Measurements from ENCODE around the gene TAF5. TPM values are rescaled to one million over a fixed set of nuclear protein-coding genes. Genes with fewer than 3 reads are reported as not detected.
"Not testable (repeated sequence)": the region's sequence is repeated elsewhere in the genome, so short reads cannot be mapped to it uniquely, and the experiment has no call there.

TAF5 gene
- polyA plus RNA-seq, 2 donors, result 1.3 to 1.6 TPM

- Histone ChIP-seq H3K4me1 (ENCODE audit: control insufficient read depth in 2 of 2, insufficient read depth in 2 of 2, low read length in 1 of 2) (peaks cover 5% of the 10 kb centered on the region in 2 donors), H3K4me3 (ENCODE audit: low read depth in 1 of 2, low read length in 2 of 2) (peak overlapping the region; percentile 98 to 99), H3K27ac (ENCODE audit: low read depth in 2 of 2, low read length in 1 of 2) (peak overlapping the region; percentile 75 to 86), H3K9me3 (ENCODE audit: control insufficient read depth in 2 of 2, insufficient read depth in 1 of 2, low read depth in 1 of 2, low read length in 1 of 2) (no peaks in the 10 kb centered on the region), H3K27me3 (ENCODE audit: control insufficient read depth in 1 of 2, insufficient read depth in 2 of 2, low read length in 2 of 2) (no peaks in the 10 kb centered on the region), H3K36me3 (ENCODE audit: control insufficient read depth in 2 of 2, insufficient read depth in 2 of 2, low read length in 1 of 2) (peaks cover 2 to 12% of the 10 kb centered on the region in 2 donors)
- WGBS, 2 donors, result 0% methylated on average over 8 of the region's 8 CpGs
Observed at GRCh38 chr10:103396789-103397087, 29.0 kb downstream of the TAF5 start.

DNA sequence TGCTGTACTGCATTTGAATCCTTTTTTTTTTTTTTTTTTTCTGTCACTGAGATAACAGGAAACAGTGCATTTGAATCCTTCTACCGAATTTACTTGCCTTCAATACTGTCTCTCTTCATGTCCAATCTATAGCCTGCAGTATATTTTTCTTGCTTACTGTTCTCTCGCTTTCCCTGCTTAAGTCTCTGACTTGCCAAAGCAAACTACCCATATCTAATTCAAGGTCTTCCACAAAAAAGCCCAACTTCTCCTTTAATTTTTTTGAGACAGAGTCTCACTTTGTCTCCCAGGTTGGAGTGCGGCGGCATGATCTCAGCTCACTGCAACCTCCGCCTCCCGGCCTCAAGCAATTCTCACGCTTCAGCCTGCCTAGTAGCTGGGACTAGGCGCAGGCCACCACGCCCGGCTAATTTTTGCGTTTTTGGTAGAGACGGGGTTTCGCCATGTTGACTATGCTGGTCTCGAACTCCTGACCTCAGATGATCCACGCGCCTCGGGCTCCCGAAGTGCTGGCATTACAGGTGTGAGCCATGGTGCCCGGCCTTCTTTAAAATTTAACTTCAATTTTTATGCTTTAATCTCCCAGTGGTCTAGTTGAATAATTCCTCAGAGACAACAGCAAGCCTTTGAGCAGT lies 29.5 kb downstream of the TAF5 start:
- no peaks in the 10 kb centered on the region for H3K27me3 ChIP-seq (ENCODE audit: control insufficient read depth in 1 of 2, insufficient read depth in 2 of 2, low read length in 2 of 2)
- WGBS, 2 donors, result 44 to 45% methylated on average over 19 of the region's 19 CpGs
- H3K27ac ChIP-seq (ENCODE audit: low read depth in 2 of 2, low read length in 1 of 2), result no peak overlapping the region
- no peaks in the 10 kb centered on the region for H3K9me3 ChIP-seq (ENCODE audit: control insufficient read depth in 2 of 2, insufficient read depth in 1 of 2, low read depth in 1 of 2, low read length in 1 of 2)
- H3K4me1 ChIP-seq (ENCODE audit: control insufficient read depth in 2 of 2, insufficient read depth in 2 of 2, low read length in 1 of 2), result peaks cover 5% of the 10 kb centered on the region in 2 donors
- H3K4me3 ChIP-seq (ENCODE audit: low read depth in 1 of 2, low read length in 2 of 2), result peak overlapping the region; percentile 43 to 98
- peaks cover 2 to 13% of the 10 kb centered on the region in 2 donors for H3K36me3 ChIP-seq (ENCODE audit: control insufficient read depth in 2 of 2, insufficient read depth in 2 of 2, low read length in 1 of 2)

- WGBS, 2 donors, result 81 to 90% methylated on average over 2 of the region's 2 CpGs
- no peak overlapping the region for H3K4me3 ChIP-seq (ENCODE audit: low read depth in 1 of 2, low read length in 2 of 2)
- H3K27me3 ChIP-seq (ENCODE audit: control insufficient read depth in 1 of 2, insufficient read depth in 2 of 2, low read length in 2 of 2), result no peaks in the 10 kb centered on the region
- no peaks in the 10 kb centered on the region for H3K4me1 ChIP-seq (ENCODE audit: control insufficient read depth in 2 of 2, insufficient read depth in 2 of 2, low read length in 1 of 2)
- peaks cover 22 to 44% of the 10 kb centered on the region in 2 donors for H3K36me3 ChIP-seq (ENCODE audit: control insufficient read depth in 2 of 2, insufficient read depth in 2 of 2, low read length in 1 of 2)
- no peaks in the 10 kb centered on the region for H3K9me3 ChIP-seq (ENCODE audit: control insufficient read depth in 2 of 2, insufficient read depth in 1 of 2, low read depth in 1 of 2, low read length in 1 of 2)
- H3K27ac ChIP-seq (ENCODE audit: low read depth in 2 of 2, low read length in 1 of 2), result no peak overlapping the region
Observed at GRCh38 chr10:103413564-103413963, 45.8 kb downstream of the TAF5 start.

DNA sequence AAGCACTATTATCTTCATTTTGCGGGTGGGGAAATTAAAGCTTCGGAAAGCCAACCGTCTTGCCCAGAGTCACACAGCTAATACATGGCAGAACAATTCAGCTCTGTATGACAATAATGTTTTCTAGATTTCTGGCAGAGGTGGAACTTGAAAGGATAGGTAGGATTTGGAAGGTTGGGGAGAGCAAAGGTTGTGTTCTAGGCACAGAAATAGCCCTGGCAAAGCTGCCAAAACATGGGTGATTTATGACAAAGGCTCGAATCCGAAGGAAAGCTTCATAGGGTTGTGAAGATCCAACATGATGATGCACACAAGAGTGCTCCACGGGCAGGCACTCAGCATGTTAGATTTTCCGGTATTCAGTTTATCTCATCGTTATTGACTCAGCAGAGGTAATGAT lies 47.8 kb downstream of the TAF5 start:
- Histone ChIP-seq H3K36me3 (ENCODE audit: control insufficient read depth in 2 of 2, insufficient read depth in 2 of 2, low read length in 1 of 2) (peaks cover 27 to 57% of the 10 kb centered on the region in 2 donors), H3K4me1 (ENCODE audit: control insufficient read depth in 2 of 2, insufficient read depth in 2 of 2, low read length in 1 of 2) (no peaks in the 10 kb centered on the region), H3K27ac (ENCODE audit: low read depth in 2 of 2, low read length in 1 of 2) (no peak overlapping the region), H3K27me3 (ENCODE audit: control insufficient read depth in 1 of 2, insufficient read depth in 2 of 2, low read length in 2 of 2) (no peaks in the 10 kb centered on the region), H3K9me3 (ENCODE audit: control insufficient read depth in 2 of 2, insufficient read depth in 1 of 2, low read depth in 1 of 2, low read length in 1 of 2) (no peaks in the 10 kb centered on the region), H3K4me3 (ENCODE audit: low read depth in 1 of 2, low read length in 2 of 2) (no peak overlapping the region)
- WGBS, 2 donors, result 78 to 79% methylated on average over 8 of the region's 8 CpGs

DNA sequence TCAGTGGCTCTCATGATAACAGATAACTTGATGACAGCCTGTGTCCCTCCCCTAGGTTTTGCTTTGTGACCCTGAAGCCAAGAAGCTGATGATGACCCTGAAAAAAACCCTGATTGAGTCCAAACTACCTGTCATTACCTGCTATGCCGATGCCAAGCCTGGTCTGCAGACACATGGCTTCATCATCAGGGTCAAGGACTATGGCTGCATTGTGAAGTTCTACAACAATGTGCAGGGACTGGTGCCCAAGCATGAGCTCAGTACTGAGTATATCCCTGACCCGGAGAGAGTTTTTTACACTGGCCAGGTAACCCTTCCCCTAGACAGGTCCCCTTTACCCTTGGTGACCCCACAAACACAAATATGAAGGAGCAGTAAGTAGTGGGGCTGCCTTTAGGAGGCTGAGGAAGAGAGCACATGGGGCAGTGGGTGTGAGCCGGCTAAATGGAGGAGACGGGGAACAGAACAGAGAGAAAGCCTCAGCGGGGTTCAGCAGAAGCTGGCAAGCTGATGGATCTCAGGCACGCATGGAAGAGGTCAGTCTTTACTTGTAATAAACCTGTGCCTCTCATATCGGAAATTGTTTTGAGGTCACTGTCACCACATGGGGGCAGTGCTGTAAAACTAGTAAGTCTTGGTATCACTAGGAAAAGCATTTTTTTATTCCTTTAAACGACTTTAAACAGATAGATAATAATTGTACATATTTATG lies 48.8 kb downstream of the TAF5 start:
- Histone ChIP-seq H3K4me1 (ENCODE audit: control insufficient read depth in 2 of 2, insufficient read depth in 2 of 2, low read length in 1 of 2) (no peaks in the 10 kb centered on the region), H3K4me3 (ENCODE audit: low read depth in 1 of 2, low read length in 2 of 2) (no peak overlapping the region), H3K36me3 (ENCODE audit: control insufficient read depth in 2 of 2, insufficient read depth in 2 of 2, low read length in 1 of 2) (peaks cover 27 to 59% of the 10 kb centered on the region in 2 donors), H3K27ac (ENCODE audit: low read depth in 2 of 2, low read length in 1 of 2) (no peak overlapping the region), H3K9me3 (ENCODE audit: control insufficient read depth in 2 of 2, insufficient read depth in 1 of 2, low read depth in 1 of 2, low read length in 1 of 2) (no peaks in the 10 kb centered on the region), H3K27me3 (ENCODE audit: control insufficient read depth in 1 of 2, insufficient read depth in 2 of 2, low read length in 2 of 2) (no peaks in the 10 kb centered on the region)
- 44 to 52% methylated on average over 8 of the region's 8 CpGs for WGBS, 2 donors

GRCh38 chr10:103417148-103417469 lies 49.3 kb downstream of the TAF5 start:
- H3K4me3 ChIP-seq (ENCODE audit: low read depth in 1 of 2, low read length in 2 of 2); H3K27me3 ChIP-seq (ENCODE audit: control insufficient read depth in 1 of 2, insufficient read depth in 2 of 2, low read length in 2 of 2); H3K27ac ChIP-seq (ENCODE audit: low read depth in 2 of 2, low read length in 1 of 2); H3K9me3 ChIP-seq (ENCODE audit: control insufficient read depth in 2 of 2, insufficient read depth in 1 of 2, low read depth in 1 of 2, low read length in 1 of 2); H3K4me1 ChIP-seq (ENCODE audit: control insufficient read depth in 2 of 2, insufficient read depth in 2 of 2, low read length in 1 of 2): not testable (repeated sequence)
- peaks cover 27 to 59% of the 10 kb centered on the region in 2 donors for H3K36me3 ChIP-seq (ENCODE audit: control insufficient read depth in 2 of 2, insufficient read depth in 2 of 2, low read length in 1 of 2)
- WGBS, 2 donors, result 90 to 94% methylated on average over 5 of the region's 5 CpGs

DNA sequence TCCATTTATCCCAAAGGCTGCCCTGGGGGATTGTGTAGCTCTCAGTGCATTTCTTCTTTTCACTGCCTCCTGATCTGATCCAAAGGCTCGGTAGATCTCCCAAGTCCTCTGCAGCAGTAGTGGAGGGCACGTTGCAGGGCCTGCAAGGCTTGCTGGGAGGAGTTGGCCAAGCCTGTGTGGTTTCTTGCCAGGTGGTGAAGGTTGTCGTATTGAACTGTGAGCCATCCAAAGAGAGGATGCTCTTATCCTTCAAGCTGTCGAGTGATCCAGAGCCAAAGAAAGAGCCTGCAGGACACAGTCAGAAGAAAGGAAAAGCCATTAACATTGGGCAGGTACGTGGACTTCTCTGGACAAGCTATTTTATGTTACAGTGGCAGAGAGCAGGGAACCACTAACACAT lies 49.8 kb downstream of the TAF5 start:
- peaks cover 27 to 59% of the 10 kb centered on the region in 2 donors for H3K36me3 ChIP-seq (ENCODE audit: control insufficient read depth in 2 of 2, insufficient read depth in 2 of 2, low read length in 1 of 2)

DNA sequence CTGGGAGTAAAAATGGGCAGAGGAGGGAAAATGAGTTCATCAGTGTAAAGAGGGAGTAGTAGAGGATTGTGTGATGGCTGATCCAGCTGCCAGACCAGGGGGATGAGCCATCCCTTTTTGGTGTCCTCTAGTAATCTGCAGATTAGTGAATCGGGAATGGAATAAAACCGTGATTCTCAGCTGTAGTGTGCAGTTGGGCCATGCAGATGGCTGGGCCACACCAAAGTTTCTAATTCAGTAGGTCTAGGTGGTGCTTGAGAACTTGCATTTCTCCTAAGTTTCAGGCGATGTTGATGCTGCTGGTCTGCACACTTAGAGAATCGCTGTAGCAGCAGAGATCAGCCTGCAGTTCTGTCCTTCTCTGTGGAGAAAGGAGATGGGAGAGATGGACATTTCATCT lies 51.3 kb downstream of the TAF5 start:
- H3K27me3 ChIP-seq (ENCODE audit: control insufficient read depth in 1 of 2, insufficient read depth in 2 of 2, low read length in 2 of 2), result no peaks in the 10 kb centered on the region
- no peak overlapping the region for H3K4me3 ChIP-seq (ENCODE audit: low read depth in 1 of 2, low read length in 2 of 2)
- no peaks in the 10 kb centered on the region for H3K4me1 ChIP-seq (ENCODE audit: control insufficient read depth in 2 of 2, insufficient read depth in 2 of 2, low read length in 1 of 2)
- WGBS, 2 donors, result 96% methylated on average over 4 of the region's 4 CpGs
- peaks cover 21 to 61% of the 10 kb centered on the region in 2 donors for H3K36me3 ChIP-seq (ENCODE audit: control insufficient read depth in 2 of 2, insufficient read depth in 2 of 2, low read length in 1 of 2)
- H3K9me3 ChIP-seq (ENCODE audit: control insufficient read depth in 2 of 2, insufficient read depth in 1 of 2, low read depth in 1 of 2, low read length in 1 of 2), result no peaks in the 10 kb centered on the region
- H3K27ac ChIP-seq (ENCODE audit: low read depth in 2 of 2, low read length in 1 of 2), result no peak overlapping the region

More for the DNA sequence above, 49.8 kb downstream of the TAF5 start:
- no peak overlapping the region for H3K4me3 ChIP-seq (ENCODE audit: low read depth in 1 of 2, low read length in 2 of 2)
- no peak overlapping the region for H3K27ac ChIP-seq (ENCODE audit: low read depth in 2 of 2, low read length in 1 of 2)
- H3K27me3 ChIP-seq (ENCODE audit: control insufficient read depth in 1 of 2, insufficient read depth in 2 of 2, low read length in 2 of 2), result no peaks in the 10 kb centered on the region
- no peaks in the 10 kb centered on the region for H3K9me3 ChIP-seq (ENCODE audit: control insufficient read depth in 2 of 2, insufficient read depth in 1 of 2, low read depth in 1 of 2, low read length in 1 of 2)
- no peaks in the 10 kb centered on the region for H3K4me1 ChIP-seq (ENCODE audit: control insufficient read depth in 2 of 2, insufficient read depth in 2 of 2, low read length in 1 of 2)
- 87 to 93% methylated on average over 5 of the region's 5 CpGs for WGBS, 2 donors

DNA sequence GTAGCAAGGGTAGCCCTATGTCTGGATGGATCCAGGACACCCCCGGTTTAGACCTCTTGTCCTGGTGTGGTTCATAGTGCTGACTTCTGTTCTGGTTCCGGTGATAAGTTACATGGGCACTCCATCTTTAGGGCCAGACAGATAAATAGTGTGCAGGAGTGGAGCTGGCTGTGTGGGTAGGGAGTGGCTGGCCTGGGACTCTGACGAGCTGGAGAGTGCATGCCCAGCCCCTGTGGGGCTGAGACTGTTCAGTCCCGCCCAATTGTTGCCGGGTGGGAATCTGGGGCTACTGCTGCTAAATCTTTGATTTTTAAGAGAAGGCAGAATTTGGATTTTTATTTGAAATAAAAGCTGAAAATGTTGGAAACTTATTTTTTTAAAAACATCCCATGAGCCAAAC lies 56.0 kb downstream of the TAF5 start:
- H3K27me3 ChIP-seq (ENCODE audit: control insufficient read depth in 1 of 2, insufficient read depth in 2 of 2, low read length in 2 of 2), result no peaks in the 10 kb centered on the region

DNA sequence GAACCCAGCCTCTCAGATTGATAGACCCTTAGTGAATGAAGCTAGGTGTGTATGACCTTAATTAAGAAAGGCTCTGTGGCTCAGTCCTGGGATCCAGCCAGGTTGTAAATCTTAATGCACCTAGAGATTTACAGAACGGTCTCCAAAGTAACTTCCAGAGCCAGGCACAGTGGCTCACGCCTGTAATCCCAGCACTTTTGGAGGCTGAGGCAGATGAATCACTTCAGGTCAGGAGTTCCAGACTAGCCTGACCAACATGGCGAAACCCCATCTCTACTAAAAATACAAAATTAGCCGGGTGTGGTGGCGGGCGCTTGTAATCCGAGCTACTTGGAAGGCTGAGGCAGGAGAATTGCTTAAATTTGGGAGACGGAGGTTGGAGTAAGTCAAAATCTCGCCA lies 60.1 kb downstream of the TAF5 start:
- Histone ChIP-seq H3K9me3 (ENCODE audit: control insufficient read depth in 2 of 2, insufficient read depth in 1 of 2, low read depth in 1 of 2, low read length in 1 of 2) (no peaks in the 10 kb centered on the region), H3K27ac (ENCODE audit: low read depth in 2 of 2, low read length in 1 of 2) (no peak overlapping the region), H3K36me3 (ENCODE audit: control insufficient read depth in 2 of 2, insufficient read depth in 2 of 2, low read length in 1 of 2) (peaks cover 18 to 36% of the 10 kb centered on the region in 2 donors), H3K4me3 (ENCODE audit: low read depth in 1 of 2, low read length in 2 of 2) (no peak overlapping the region), H3K4me1 (ENCODE audit: control insufficient read depth in 2 of 2, insufficient read depth in 2 of 2, low read length in 1 of 2) (no peaks in the 10 kb centered on the region), H3K27me3 (ENCODE audit: control insufficient read depth in 1 of 2, insufficient read depth in 2 of 2, low read length in 2 of 2) (no peaks in the 10 kb centered on the region)
- 92 to 94% methylated on average over 9 of the region's 9 CpGs for WGBS, 2 donors

More for the DNA sequence above, 56.0 kb downstream of the TAF5 start:
- Histone ChIP-seq H3K9me3 (ENCODE audit: control insufficient read depth in 2 of 2, insufficient read depth in 1 of 2, low read depth in 1 of 2, low read length in 1 of 2) (no peaks in the 10 kb centered on the region), H3K4me1 (ENCODE audit: control insufficient read depth in 2 of 2, insufficient read depth in 2 of 2, low read length in 1 of 2) (no peaks in the 10 kb centered on the region), H3K4me3 (ENCODE audit: low read depth in 1 of 2, low read length in 2 of 2) (no peak overlapping the region), H3K36me3 (ENCODE audit: control insufficient read depth in 2 of 2, insufficient read depth in 2 of 2, low read length in 1 of 2) (peaks cover 22 to 47% of the 10 kb centered on the region in 2 donors), H3K27ac (ENCODE audit: low read depth in 2 of 2, low read length in 1 of 2) (no peak overlapping the region)
- WGBS, 2 donors, result 84 to 87% methylated on average over 5 of the region's 5 CpGs

All from esophagus (tissue), 2 donors.